ENCODE results near the gene TSPY1.
"Not testable (repeated sequence)": the region's sequence is repeated elsewhere in the genome, so short reads cannot be mapped to it uniquely, and the experiment has no call there.

The TSPY1 gene, protein sequence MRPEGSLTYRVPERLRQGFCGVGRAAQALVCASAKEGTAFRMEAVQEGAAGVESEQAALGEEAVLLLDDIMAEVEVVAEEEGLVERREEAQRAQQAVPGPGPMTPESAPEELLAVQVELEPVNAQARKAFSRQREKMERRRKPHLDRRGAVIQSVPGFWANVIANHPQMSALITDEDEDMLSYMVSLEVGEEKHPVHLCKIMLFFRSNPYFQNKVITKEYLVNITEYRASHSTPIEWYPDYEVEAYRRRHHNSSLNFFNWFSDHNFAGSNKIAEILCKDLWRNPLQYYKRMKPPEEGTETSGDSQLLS

DNA sequence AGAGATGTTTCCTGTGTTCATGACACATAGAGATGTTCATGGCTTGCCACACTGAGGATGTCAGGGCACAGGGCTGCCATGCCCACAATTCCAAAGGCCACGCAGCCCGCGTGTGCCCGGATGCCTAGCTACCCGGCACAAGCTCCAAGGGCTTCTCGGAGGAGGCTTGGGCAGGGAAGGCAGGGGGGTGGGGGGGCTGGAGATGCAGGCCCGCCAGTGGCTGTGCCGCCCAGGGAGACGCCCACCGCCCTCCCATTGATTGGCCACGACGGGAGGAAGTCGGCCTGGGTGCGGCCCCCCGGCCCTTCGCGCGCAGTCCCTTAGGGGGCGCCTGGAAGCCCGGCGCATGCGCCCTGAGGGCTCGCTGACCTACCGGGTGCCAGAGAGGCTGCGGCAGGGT is at the start of gene TSPY1:
Gene TSPY1, plus strand, starts transcription at position 301 of the 400 bp plus-strand sequence. Its CDS starts 46 bp downstream, at position 347.
- DNase-seq (ENCODE audit: low read depth); H3K4me3 ChIP-seq (ENCODE audit: control insufficient read depth, low read depth, low read length): not testable (repeated sequence)

DNA sequence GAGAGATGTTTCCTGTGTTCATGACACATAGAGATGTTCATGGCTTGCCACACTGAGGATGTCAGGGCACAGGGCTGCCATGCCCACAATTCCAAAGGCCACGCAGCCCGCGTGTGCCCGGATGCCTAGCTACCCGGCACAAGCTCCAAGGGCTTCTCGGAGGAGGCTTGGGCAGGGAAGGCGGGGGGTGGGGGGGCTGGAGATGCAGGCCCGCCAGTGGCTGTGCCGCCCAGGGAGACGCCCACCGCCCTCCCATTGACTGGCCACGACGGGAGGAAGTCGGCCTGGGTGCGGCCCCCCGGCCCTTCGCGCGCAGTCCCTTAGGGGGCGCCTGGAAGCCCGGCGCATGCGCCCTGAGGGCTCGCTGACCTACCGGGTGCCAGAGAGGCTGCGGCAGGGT is 20.2 kb downstream of the TSPY1 start, which contains the start of gene TSPY9:
Gene TSPY9, plus strand, starts transcription at position 301 of the 400 bp plus-strand sequence. Its CDS starts 46 bp downstream, at position 347.
- not testable (repeated sequence) for DNase-seq (ENCODE audit: low read depth); H3K4me3 ChIP-seq (ENCODE audit: control insufficient read depth, low read depth, low read length)

DNA sequence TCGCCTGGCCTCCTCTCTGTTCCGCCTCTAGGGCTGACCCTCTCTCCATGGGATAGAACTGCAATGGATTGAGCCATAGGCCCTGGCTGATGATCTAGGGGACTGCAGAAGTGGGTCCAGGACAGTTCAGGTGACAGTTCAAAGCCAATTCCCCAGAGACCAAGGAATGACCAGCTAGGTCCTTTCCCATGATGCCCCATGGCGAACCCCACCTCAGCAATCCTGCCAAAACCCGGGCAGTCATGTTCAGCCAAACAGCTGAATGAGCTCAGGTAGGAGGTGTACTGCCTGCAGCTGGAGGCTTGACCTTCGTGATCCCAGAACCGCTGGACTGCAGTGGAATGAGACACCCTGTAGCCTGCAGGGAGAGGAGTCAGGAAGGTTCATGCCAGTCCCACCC is 37.6 kb downstream of the TSPY1 start:
- H3K4me3 ChIP-seq (ENCODE audit: control insufficient read depth, low read depth, low read length); DNase-seq (ENCODE audit: low read depth): not testable (repeated sequence)

DNA sequence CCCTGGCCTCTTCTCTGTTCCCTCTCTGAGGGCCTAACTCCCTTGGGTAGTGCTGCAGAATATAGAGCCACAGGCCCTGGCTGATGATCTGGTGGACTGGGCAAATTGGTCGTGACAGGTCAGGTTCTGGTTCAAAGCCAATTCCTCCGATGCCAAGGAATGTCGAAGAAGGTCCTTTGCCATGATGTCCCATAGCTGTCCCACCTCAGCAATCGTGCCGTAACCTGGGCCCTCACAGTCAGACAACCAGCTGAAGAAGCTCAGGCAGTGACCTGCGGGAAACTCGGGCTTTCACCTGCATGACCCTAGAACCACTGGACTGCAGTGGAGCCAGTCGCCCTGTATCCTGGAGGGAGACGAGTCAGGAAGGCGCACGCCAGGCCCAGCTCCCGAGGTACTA is 49.5 kb downstream of the TSPY1 start:
- not testable (repeated sequence) for DNase-seq (ENCODE audit: low read depth); H3K4me3 ChIP-seq (ENCODE audit: control insufficient read depth, low read depth, low read length)
